ENCODE results near the gene NEDD4L. TPM values are rescaled to one million over a fixed set of nuclear protein-coding genes. Genes with fewer than 3 reads are reported as not detected.

NEDD4L gene
- total and polyA plus RNA-seq, 4 donors: 40.2 to 308 (median 148) TPM

GRCh38 chr18:58287353-58288274 is 243.6 kb downstream of the NEDD4L start:
- WGBS, 2 donors: 60 to 75% methylated on average over 11 of the region's 11 CpGs
- Histone ChIP-seq H3K4me1 (ENCODE audit: control insufficient read depth in 5 of 5, insufficient read depth in 5 of 5, low read length in 5 of 5) (peaks cover 4 to 41% (median 20%) of the 10 kb centered on the region in 5 donors), H3K36me3 (ENCODE audit: control insufficient read depth in 4 of 4, insufficient read depth in 4 of 4, low read length in 4 of 4) (peaks cover 0 to 2% (median 0%) of the 10 kb centered on the region in 4 donors), H3K27ac (ENCODE audit: low read depth in 1 of 2, low read length in 1 of 2) (peak overlapping the region; percentile 71 to 80), H3K9me3 (ENCODE audit: control insufficient read depth in 4 of 4, insufficient read depth in 3 of 4, low read length in 3 of 4) (no peaks in the 10 kb centered on the region), H3K9ac (ENCODE audit: insufficient read depth in 1 of 2, low read length in 2 of 2) (peak overlapping the region in 1 of 2 donors; percentile 58), H3K4me3 (no peak overlapping the region), H3K27me3 (ENCODE audit: control insufficient read depth in 3 of 3, insufficient read depth in 3 of 3, low read length in 2 of 3) (no peaks in the 10 kb centered on the region)
- ATAC-seq (ENCODE audit: insufficient read depth, low FRiP score) (no peak), DNase-seq (peak in 1 of 3 donors; percentile 42)
- no peak for TF ChIP-seq CTCF (IDR thresholded peaks at IDR 0.05; ENCODE audit: control extremely low read depth, extremely low read depth)

GRCh38 chr18:58288921-58289797 is 245.1 kb downstream of the NEDD4L start:
- Histone ChIP-seq H3K4me1 (ENCODE audit: control insufficient read depth in 5 of 5, insufficient read depth in 5 of 5, low read length in 5 of 5) (peaks cover 4 to 50% (median 25%) of the 10 kb centered on the region in 5 donors), H3K36me3 (ENCODE audit: control insufficient read depth in 4 of 4, insufficient read depth in 4 of 4, low read length in 4 of 4) (peaks cover 0 to 2% (median 0%) of the 10 kb centered on the region in 4 donors), H3K27me3 (ENCODE audit: control insufficient read depth in 3 of 3, insufficient read depth in 3 of 3, low read length in 2 of 3) (no peaks in the 10 kb centered on the region), H3K9me3 (ENCODE audit: control insufficient read depth in 4 of 4, insufficient read depth in 3 of 4, low read length in 3 of 4) (no peaks in the 10 kb centered on the region), H3K27ac (ENCODE audit: low read depth in 1 of 2, low read length in 1 of 2) (peak overlapping the region; percentile 57 to 81), H3K4me3 (no peak overlapping the region), H3K9ac (ENCODE audit: insufficient read depth in 1 of 2, low read length in 2 of 2) (no peak overlapping the region)
- ATAC-seq (ENCODE audit: insufficient read depth, low FRiP score) (no peak), DNase-seq (no peak)
- 73 to 81% methylated on average over 10 of the region's 10 CpGs for WGBS, 2 donors
- TF ChIP-seq CTCF (IDR thresholded peaks at IDR 0.05; ENCODE audit: control extremely low read depth, extremely low read depth): no peak

GRCh38 chr18:58290116-58290695 is 246.2 kb downstream of the NEDD4L start:
- Histone ChIP-seq H3K27ac (ENCODE audit: low read depth in 1 of 2, low read length in 1 of 2) (peak overlapping the region in 1 of 2 donors; percentile 81), H3K4me1 (ENCODE audit: control insufficient read depth in 5 of 5, insufficient read depth in 5 of 5, low read length in 5 of 5) (peaks cover 0 to 48% (median 26%) of the 10 kb centered on the region in 5 donors), H3K4me3 (no peak overlapping the region), H3K36me3 (ENCODE audit: control insufficient read depth in 4 of 4, insufficient read depth in 4 of 4, low read length in 4 of 4) (peaks cover 0 to 2% (median 0%) of the 10 kb centered on the region in 4 donors), H3K9me3 (ENCODE audit: control insufficient read depth in 4 of 4, insufficient read depth in 3 of 4, low read length in 3 of 4) (no peaks in the 10 kb centered on the region), H3K9ac (ENCODE audit: insufficient read depth in 1 of 2, low read length in 2 of 2) (no peak overlapping the region), H3K27me3 (ENCODE audit: control insufficient read depth in 3 of 3, insufficient read depth in 3 of 3, low read length in 2 of 3) (no peaks in the 10 kb centered on the region)
- WGBS, 2 donors: 45 to 72% methylated on average over 5 of the region's 5 CpGs
- DNase-seq: no peak
- no peak for TF ChIP-seq CTCF (IDR thresholded peaks at IDR 0.05; ENCODE audit: control extremely low read depth, extremely low read depth)
- no peak for ATAC-seq (ENCODE audit: insufficient read depth, low FRiP score)

Data from lung (tissue), 12 donors.